GM20000 (cell line): ENCODE results near the gene CWF19L1.
A peak's percentile ranks its signal among the peaks of the same experiment; 100 is the strongest.
"Not testable (repeated sequence)": the region's sequence is repeated elsewhere in the genome, so short reads cannot be mapped to it uniquely, and the experiment has no call there.

Experiments
- DNase-seq: peaks from one replicate; pipeline ENCODE4 v3.0.0; 2012; ENCODE audit warnings: low spot score
- CTCF ChIP-seq: IDR thresholded peaks from 2 replicates; pipeline ENCODE4 v1.5.1; 2012; ENCODE audit warnings: mild to moderate bottlenecking, control low read depth; ENCODE audit errors: extremely low read depth, missing control alignments

CWF19L1 gene

GRCh38 chr10:100267239-100268104, at the start of gene CWF19L1:
CWF19L1 (minus strand) TSS chr10:100267638; CDS start chr10:100267593, 45 bp downstream.
- DNase-seq = peak; percentile 81

GRCh38 chr10:100315615-100316014, 48.2 kb upstream of the CWF19L1 start:
- no peak for TF ChIP-seq CTCF
- no peak for DNase-seq

More at GRCh38 chr10:100267239-100268104, at the start of gene CWF19L1:
- no peak for TF ChIP-seq CTCF

GRCh38 chr10:100311298-100311697, 43.9 kb upstream of the CWF19L1 start:
- TF ChIP-seq CTCF = no peak
- no peak for DNase-seq

GRCh38 chr10:100307684-100308083, 40.2 kb upstream of the CWF19L1 start:
- no peak for DNase-seq
- no peak for TF ChIP-seq CTCF

GRCh38 chr10:100306861-100307260, 39.4 kb upstream of the CWF19L1 start:
- DNase-seq = no peak
- no peak for TF ChIP-seq CTCF

GRCh38 chr10:100304414-100304813, 37.0 kb upstream of the CWF19L1 start:
- no peak for TF ChIP-seq CTCF
- DNase-seq = no peak

GRCh38 chr10:100303724-100304319, 36.4 kb upstream of the CWF19L1 start:
- peak; percentile 70 for TF ChIP-seq CTCF
- peak; percentile 49 for DNase-seq

GRCh38 chr10:100301123-100301522, 33.7 kb upstream of the CWF19L1 start:
- not testable (repeated sequence) for DNase-seq
